ENCODE results near the gene TC2N. TPM values are rescaled to one million over a fixed set of nuclear protein-coding genes. Genes with fewer than 3 reads are reported as not detected.

TC2N gene
- total RNA-seq, 2 donors from 2014 or later = 67.6 to 93.4 TPM

GRCh38 chr14:91805659-91806058 is 61.7 kb downstream of the TC2N start:
- H3K36me3 ChIP-seq = peaks cover 6% of the 10 kb centered on the region
- no peaks in the 10 kb centered on the region for H3K27me3 ChIP-seq
- intact Hi-C loops (cut with DNase I) = no loop called here
- TF ChIP-seq, protein P1, sequence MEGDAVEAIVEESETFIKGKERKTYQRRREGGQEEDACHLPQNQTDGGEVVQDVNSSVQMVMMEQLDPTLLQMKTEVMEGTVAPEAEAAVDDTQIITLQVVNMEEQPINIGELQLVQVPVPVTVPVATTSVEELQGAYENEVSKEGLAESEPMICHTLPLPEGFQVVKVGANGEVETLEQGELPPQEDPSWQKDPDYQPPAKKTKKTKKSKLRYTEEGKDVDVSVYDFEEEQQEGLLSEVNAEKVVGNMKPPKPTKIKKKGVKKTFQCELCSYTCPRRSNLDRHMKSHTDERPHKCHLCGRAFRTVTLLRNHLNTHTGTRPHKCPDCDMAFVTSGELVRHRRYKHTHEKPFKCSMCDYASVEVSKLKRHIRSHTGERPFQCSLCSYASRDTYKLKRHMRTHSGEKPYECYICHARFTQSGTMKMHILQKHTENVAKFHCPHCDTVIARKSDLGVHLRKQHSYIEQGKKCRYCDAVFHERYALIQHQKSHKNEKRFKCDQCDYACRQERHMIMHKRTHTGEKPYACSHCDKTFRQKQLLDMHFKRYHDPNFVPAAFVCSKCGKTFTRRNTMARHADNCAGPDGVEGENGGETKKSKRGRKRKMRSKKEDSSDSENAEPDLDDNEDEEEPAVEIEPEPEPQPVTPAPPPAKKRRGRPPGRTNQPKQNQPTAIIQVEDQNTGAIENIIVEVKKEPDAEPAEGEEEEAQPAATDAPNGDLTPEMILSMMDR (IDR thresholded peaks at IDR 0.05) = no peak
- H3K4me3 ChIP-seq = no peak overlapping the region
- no peak overlapping the region for H3K9ac ChIP-seq (ENCODE audit: low read depth in 2 of 2, low read length in 2 of 2)
- H3K4me1 ChIP-seq = no peaks in the 10 kb centered on the region
- no peaks in the 10 kb centered on the region for H3K9me3 ChIP-seq
- DNase-seq = no peak
- H3K27ac ChIP-seq = no peak overlapping the region

DNA sequence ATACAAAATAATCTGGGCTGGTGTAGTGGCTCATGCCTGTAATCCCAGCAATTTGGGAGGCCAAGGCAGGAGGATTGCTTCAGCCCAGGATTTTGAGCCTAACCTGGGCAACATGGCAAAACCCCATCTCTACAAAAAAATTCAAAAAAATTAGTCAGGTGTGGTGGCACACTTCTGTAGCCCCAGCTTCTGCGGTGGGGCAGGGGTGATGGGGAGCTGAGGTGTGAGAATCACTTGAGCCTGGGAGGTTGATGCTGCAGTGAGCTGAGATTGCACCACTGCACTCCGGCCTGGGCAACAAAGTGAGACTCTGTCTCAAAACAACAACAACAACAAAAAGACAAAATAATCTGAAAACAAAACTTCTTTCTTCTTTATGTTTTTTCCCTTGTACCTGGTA is 66.0 kb downstream of the TC2N start:
- TF ChIP-seq, protein P1 (IDR thresholded peaks at IDR 0.05) = no peak
- Histone ChIP-seq H3K27me3 (no peaks in the 10 kb centered on the region), H3K4me1 (no peaks in the 10 kb centered on the region), H3K9ac (ENCODE audit: low read depth in 2 of 2, low read length in 2 of 2) (no peak overlapping the region), H3K9me3 (no peaks in the 10 kb centered on the region), H3K27ac (no peak overlapping the region), H3K36me3 (no peaks in the 10 kb centered on the region), H3K4me3 (no peak overlapping the region)
- intact Hi-C loops (cut with DNase I) = no loop called here
- DNase-seq = no peak

GRCh38 chr14:91796617-91797347 is 70.6 kb downstream of the TC2N start:
- no peak overlapping the region for H3K4me3 ChIP-seq
- H3K27me3 ChIP-seq = no peaks in the 10 kb centered on the region
- H3K36me3 ChIP-seq = no peaks in the 10 kb centered on the region
- TF ChIP-seq, protein P1 (IDR thresholded peaks at IDR 0.05) = no peak
- no peak overlapping the region for H3K9ac ChIP-seq (ENCODE audit: low read depth in 2 of 2, low read length in 2 of 2)
- H3K9me3 ChIP-seq = no peaks in the 10 kb centered on the region
- H3K4me1 ChIP-seq = no peaks in the 10 kb centered on the region
- H3K27ac ChIP-seq = no peak overlapping the region
- DNase-seq = no peak
- intact Hi-C loops (cut with DNase I) = no loop called here

DNA sequence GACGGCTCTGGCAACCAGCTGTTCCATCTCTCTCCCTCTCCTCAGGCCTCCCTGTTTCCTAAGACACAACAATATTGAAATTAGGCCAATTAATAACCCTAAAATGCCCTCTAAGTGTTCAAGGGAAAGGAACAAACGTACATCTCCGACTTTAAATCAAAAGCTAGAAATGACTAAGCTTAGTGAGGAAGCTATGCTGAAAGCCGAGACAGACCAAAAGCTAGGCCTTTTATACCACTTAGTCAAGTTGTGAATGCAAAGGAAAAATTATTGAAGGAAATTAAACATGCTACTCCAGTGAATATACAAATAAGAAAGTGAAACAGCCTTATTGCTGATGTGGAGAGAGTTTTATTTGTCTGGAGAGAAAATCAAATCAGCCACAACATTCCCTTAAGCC is 73.6 kb downstream of the TC2N start:
- no peak for DNase-seq
- no peaks in the 10 kb centered on the region for H3K36me3 ChIP-seq

GRCh38 chr14:91786188-91786587 is 81.1 kb downstream of the TC2N start:
- Histone ChIP-seq H3K27ac (no peak overlapping the region), H3K27me3 (no peaks in the 10 kb centered on the region), H3K36me3 (no peaks in the 10 kb centered on the region), H3K4me3 (no peak overlapping the region), H3K9me3 (no peaks in the 10 kb centered on the region), H3K9ac (ENCODE audit: low read depth in 2 of 2, low read length in 2 of 2) (no peak overlapping the region), H3K4me1 (no peaks in the 10 kb centered on the region)
- intact Hi-C loops (cut with DNase I) = no loop called here
- DNase-seq = no peak
- TF ChIP-seq, protein P1 (IDR thresholded peaks at IDR 0.05) = no peak

More for the DNA sequence above, 73.6 kb downstream of the TC2N start:
- H3K4me3 ChIP-seq = no peak overlapping the region
- no peaks in the 10 kb centered on the region for H3K4me1 ChIP-seq
- H3K27me3 ChIP-seq = no peaks in the 10 kb centered on the region
- TF ChIP-seq, protein P1 (IDR thresholded peaks at IDR 0.05) = no peak
- no peak overlapping the region for H3K9ac ChIP-seq (ENCODE audit: low read depth in 2 of 2, low read length in 2 of 2)
- H3K27ac ChIP-seq = no peak overlapping the region
- intact Hi-C loops (cut with DNase I) = no loop called here
- H3K9me3 ChIP-seq = no peaks in the 10 kb centered on the region
